Lung (tissue), 12 donors: ENCODE measurements around the gene FHIP2A. TPM values are rescaled to one million over a fixed set of nuclear protein-coding genes. Genes with fewer than 3 reads are reported as not detected.

Experiments
- ATAC-seq: fragments of 200-7000 bp; cut with Tn5 transposase; one replicate; pipeline ENCODE4 v1.9.1; 2020; ENCODE audit warnings: moderate number of reproducible peaks; ENCODE audit not compliant: insufficient read depth, low FRiP score
- DNase-seq, 3 donors: peaks; one replicate each; pipeline ENCODE4 v3.0.0-alpha.2; 2013 to 2017
- H3K27ac ChIP-seq, 2 donors: one replicate each; pipeline ENCODE4 v1.5.1; 2013; ENCODE audit warnings: mild to moderate bottlenecking in 2 of 2, moderate library complexity in 2 of 2, control low read depth in 1 of 2, inconsistent platforms in 1 of 2, low read depth in 1 of 2, low read length in 1 of 2
- H3K27me3 ChIP-seq, 3 donors: one replicate each; pipeline ENCODE4 v1.5.1; 2013; ENCODE audit warnings: low read length in 2 of 3; ENCODE audit not compliant: control insufficient read depth in 3 of 3, insufficient read depth in 3 of 3
- H3K36me3 ChIP-seq, 4 donors: one replicate each; pipeline ENCODE4 v1.5.1; 2013; ENCODE audit warnings: low read length in 4 of 4, mild to moderate bottlenecking in 1 of 4, moderate library complexity in 1 of 4; ENCODE audit not compliant: control insufficient read depth in 4 of 4, insufficient read depth in 4 of 4
- H3K4me1 ChIP-seq, 5 donors: one replicate each; pipeline ENCODE4 v1.5.1; 2013; ENCODE audit warnings: low read length in 5 of 5, mild to moderate bottlenecking in 2 of 5, moderate library complexity in 1 of 5; ENCODE audit not compliant: control insufficient read depth in 5 of 5, insufficient read depth in 5 of 5
- H3K4me3 ChIP-seq: one replicate; pipeline ENCODE4 v1.5.1; 2013; ENCODE audit warnings: mild to moderate bottlenecking, control low read depth, moderate library complexity
- H3K9ac ChIP-seq, 2 donors: one replicate each; pipeline ENCODE4 v1.5.1; 2013; ENCODE audit warnings: low read length in 2 of 2, control low read depth in 1 of 2; ENCODE audit not compliant: insufficient read depth in 1 of 2
- H3K9me3 ChIP-seq, 4 donors: one replicate each; pipeline ENCODE4 v1.5.1; 2013; ENCODE audit warnings: low read length in 3 of 4, mild to moderate bottlenecking in 1 of 4, moderate library complexity in 1 of 4; ENCODE audit not compliant: control insufficient read depth in 4 of 4, insufficient read depth in 3 of 4
- WGBS, 2 donors: extraction: QIAGEN DNeasy Blood & Tissue Kit; methylation state at CpG; one replicate each; pipeline ENCODE4 v1.1.7; 2013; 5-methylcytosine and 5-hydroxymethylcytosine counted together
- polyA plus RNA-seq, 2 donors: library from polyadenylated mRNA; stranded (reverse); fragments of 200-250 nt; gene quantifications; one replicate each; pipeline ENCODE4 v1.2.1, GENCODE V29; 2013
- total RNA-seq, 2 donors: library from RNA; depleted of rRNA in 1 of 2; stranded (reverse); fragments of >200 nt in 1 of 2; gene quantifications; one replicate each; pipeline ENCODE4 v1.2.1, GENCODE V29; 2014 to 2021
- TF ChIP-seq, protein P1 (sequence below): IDR thresholded peaks from 2 replicates; pipeline ENCODE4 v1.5.1; 2012; ENCODE audit warnings: mild to moderate bottlenecking; ENCODE audit errors: control extremely low read depth, extremely low read depth
- donor health status: control.
- donor health status: control.
- donor health status: Bipolar disorder and iron deficiency.
- donor health status: healthy.
- donor health status: DM: yes; HTN: yes; CAD: no.

Gene FHIP2A
- total and polyA plus RNA-seq, 4 donors = 7.9 to 44.7 (median 17.8) TPM

DNA sequence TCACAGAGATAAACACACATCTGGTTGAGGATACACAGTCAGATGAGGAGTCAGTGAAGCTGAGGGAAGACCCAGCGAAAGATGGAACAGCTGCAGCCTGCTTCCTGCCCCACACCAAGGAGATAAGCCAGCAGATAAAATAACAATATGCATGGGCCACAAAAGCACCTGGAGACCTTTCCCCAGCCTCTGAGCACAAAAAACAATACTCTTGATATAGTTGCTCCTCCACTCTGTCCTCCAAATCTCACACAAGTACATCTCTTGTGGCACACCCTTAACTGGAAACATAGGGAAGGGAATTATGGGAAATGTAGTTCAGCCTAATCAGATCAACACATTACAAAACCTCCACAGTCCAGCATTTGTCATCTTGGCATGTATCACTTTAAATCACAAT lies 9.7 kb upstream of the FHIP2A start:
- H3K36me3 ChIP-seq = no peaks in the 10 kb centered on the region
- H3K4me1 ChIP-seq = no peaks in the 10 kb centered on the region
- no peak overlapping the region for H3K9ac ChIP-seq
- no peak overlapping the region for H3K4me3 ChIP-seq
- H3K27me3 ChIP-seq = no peaks in the 10 kb centered on the region
- WGBS, 2 donors = 94 to 100% methylated on average over 1 of the region's 1 CpG
- DNase-seq (no peak), ATAC-seq (no peak)
- H3K9me3 ChIP-seq = no peaks in the 10 kb centered on the region
- H3K27ac ChIP-seq = no peak overlapping the region
- TF ChIP-seq, protein P1, sequence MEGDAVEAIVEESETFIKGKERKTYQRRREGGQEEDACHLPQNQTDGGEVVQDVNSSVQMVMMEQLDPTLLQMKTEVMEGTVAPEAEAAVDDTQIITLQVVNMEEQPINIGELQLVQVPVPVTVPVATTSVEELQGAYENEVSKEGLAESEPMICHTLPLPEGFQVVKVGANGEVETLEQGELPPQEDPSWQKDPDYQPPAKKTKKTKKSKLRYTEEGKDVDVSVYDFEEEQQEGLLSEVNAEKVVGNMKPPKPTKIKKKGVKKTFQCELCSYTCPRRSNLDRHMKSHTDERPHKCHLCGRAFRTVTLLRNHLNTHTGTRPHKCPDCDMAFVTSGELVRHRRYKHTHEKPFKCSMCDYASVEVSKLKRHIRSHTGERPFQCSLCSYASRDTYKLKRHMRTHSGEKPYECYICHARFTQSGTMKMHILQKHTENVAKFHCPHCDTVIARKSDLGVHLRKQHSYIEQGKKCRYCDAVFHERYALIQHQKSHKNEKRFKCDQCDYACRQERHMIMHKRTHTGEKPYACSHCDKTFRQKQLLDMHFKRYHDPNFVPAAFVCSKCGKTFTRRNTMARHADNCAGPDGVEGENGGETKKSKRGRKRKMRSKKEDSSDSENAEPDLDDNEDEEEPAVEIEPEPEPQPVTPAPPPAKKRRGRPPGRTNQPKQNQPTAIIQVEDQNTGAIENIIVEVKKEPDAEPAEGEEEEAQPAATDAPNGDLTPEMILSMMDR = no peak

DNA sequence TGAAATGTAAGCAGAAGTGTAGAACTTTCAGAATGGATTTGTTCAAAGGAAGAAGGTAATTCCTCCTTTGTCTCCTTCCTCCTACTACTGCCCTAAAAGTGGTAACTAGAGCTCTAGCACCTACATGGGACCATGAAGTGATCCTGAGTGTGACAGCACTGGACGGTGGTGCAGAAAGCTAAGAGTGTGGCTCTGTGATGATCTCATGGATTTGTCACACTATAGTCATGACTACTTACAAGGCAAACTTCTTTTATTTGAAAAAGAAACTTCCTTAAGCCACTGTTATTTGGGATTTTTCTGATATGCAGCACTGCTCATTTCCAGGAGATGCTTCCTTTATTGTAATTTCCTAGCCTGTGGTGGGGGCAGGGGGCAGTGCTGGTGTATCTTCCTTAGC lies 5.8 kb upstream of the FHIP2A start:
- Histone ChIP-seq H3K4me1 (no peaks in the 10 kb centered on the region), H3K9me3 (no peaks in the 10 kb centered on the region), H3K27me3 (no peaks in the 10 kb centered on the region), H3K4me3 (no peak overlapping the region), H3K36me3 (no peaks in the 10 kb centered on the region), H3K27ac (no peak overlapping the region), H3K9ac (no peak overlapping the region)
- no peak for DNase-seq
- ATAC-seq = no peak
- TF ChIP-seq, protein P1 = no peak
- 79 to 90% methylated on average over 1 of the region's 1 CpG for WGBS, 2 donors

DNA sequence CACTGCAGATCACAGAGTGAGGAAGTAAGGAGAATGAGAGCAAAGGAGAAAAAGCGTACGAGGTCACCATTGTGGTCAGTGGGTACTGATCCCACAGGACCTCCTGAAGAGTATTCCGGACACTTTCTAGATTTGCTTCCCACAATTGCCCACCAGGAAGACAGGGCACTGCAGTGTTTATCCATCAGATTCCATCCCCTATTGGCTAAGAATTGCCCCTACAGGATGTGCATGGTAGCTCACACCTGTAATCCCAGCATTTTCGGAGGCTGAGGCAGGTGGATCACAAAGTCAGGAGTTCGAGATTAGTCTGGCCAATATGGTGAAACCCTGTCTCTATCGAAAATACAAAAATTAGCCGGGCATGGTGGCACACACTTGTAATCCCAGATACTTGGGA lies 5.3 kb upstream of the FHIP2A start:
- Histone ChIP-seq H3K27me3 (no peaks in the 10 kb centered on the region), H3K27ac (no peak overlapping the region), H3K4me3 (no peak overlapping the region), H3K9ac (no peak overlapping the region), H3K36me3 (no peaks in the 10 kb centered on the region), H3K4me1 (no peaks in the 10 kb centered on the region), H3K9me3 (no peaks in the 10 kb centered on the region)
- 87 to 89% methylated on average over 7 of the region's 7 CpGs for WGBS, 2 donors
- TF ChIP-seq, protein P1 = no peak
- ATAC-seq (no peak), DNase-seq (no peak)

DNA sequence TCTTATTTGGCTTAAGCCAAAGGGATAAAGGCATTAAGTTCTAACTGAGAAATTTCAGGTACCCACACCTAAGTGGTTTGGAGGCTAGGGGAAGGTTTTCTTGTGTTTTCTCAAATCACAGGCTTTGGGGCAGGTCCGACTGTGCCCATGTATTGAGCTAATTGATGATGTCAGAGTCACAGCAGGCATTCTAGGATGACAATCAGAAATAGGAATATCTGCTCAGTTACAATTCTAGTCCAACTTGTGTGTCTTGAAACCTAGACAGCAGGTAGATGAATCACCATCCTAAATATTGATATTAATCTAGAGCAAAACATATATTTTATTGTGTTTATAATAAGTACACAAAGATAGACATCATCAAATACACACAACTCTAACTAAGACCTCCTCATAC lies 2.3 kb upstream of the FHIP2A start:
- DNase-seq (no peak), ATAC-seq (no peak)
- H3K4me1 ChIP-seq = peaks cover 1 to 11% (median 7%) of the 10 kb centered on the region in 5 donors
- WGBS, 2 donors = 87 to 100% methylated on average over 1 of the region's 1 CpG
- H3K4me3 ChIP-seq = no peak overlapping the region
- no peak overlapping the region for H3K27ac ChIP-seq
- no peak overlapping the region for H3K9ac ChIP-seq
- H3K36me3 ChIP-seq = no peaks in the 10 kb centered on the region
- H3K9me3 ChIP-seq = no peaks in the 10 kb centered on the region
- no peaks in the 10 kb centered on the region for H3K27me3 ChIP-seq
- TF ChIP-seq, protein P1 = no peak
